HepG2 (cell line): ENCODE results near the gene ZMYND10. TPM values are rescaled to one million over a fixed set of nuclear protein-coding genes. Genes with fewer than 3 reads are reported as not detected.
A peak's percentile ranks its signal among the peaks of the same experiment; 100 is the strongest.

ENCODE experiments used
- ELF3 ChIP-seq: IDR thresholded peaks from 2 replicates; pipeline ENCODE4 v1.6.1; 2016; ENCODE audit warnings: missing genetic modification reagents, missing compliant biosample characterization
- HES4 ChIP-seq: sonication (generic); formaldehyde crosslinking; IDR thresholded peaks from 2 replicates; pipeline ENCODE4 v1.9.0; 2021; ENCODE audit warnings: mild to moderate bottlenecking, missing genetic modification reagents, borderline replicate concordance
- MXD1 ChIP-seq: sonication (generic); formaldehyde crosslinking; IDR thresholded peaks from 2 replicates; pipeline ENCODE4 v1.4.0; 2020; ENCODE audit warnings: mild to moderate bottlenecking, missing genetic modification reagents
- NR0B2 ChIP-seq: sonication (generic); formaldehyde crosslinking; IDR thresholded peaks from 2 replicates; pipeline ENCODE4 v1.4.0; 2020; ENCODE audit warnings: mild to moderate bottlenecking, missing genetic modification reagents
- NR1H2 ChIP-seq: sonication (generic); formaldehyde crosslinking; IDR thresholded peaks from 2 replicates; pipeline ENCODE4 v1.8.1; 2022; ENCODE audit warnings: low read depth, missing genetic modification reagents, borderline replicate concordance
- PLRG1 ChIP-seq: fragments of 450-650 bp; conservative IDR thresholded peaks from 2 replicates; pipeline ENCODE4 v1.6.1; 2016
- REL ChIP-seq: sonication (generic); formaldehyde crosslinking; conservative IDR thresholded peaks from 2 replicates; pipeline ENCODE4 v1.8.0; 2022; ENCODE audit warnings: mild to moderate bottlenecking, missing genetic modification reagents, moderate library complexity
- SETDB1 ChIP-seq: sonication (generic); formaldehyde crosslinking; IDR thresholded peaks from 2 replicates; pipeline ENCODE4 v1.5.1; 2020; ENCODE audit warnings: missing genetic modification reagents, mild to moderate bottlenecking, borderline replicate concordance
- ZFP37 ChIP-seq: sonication (generic); formaldehyde crosslinking; IDR thresholded peaks from 2 replicates; pipeline ENCODE4 v1.4.0; 2020; ENCODE audit warnings: missing genetic modification reagents, borderline replicate concordance
- ZNF441 ChIP-seq: sonication (generic); formaldehyde crosslinking; IDR thresholded peaks from 2 replicates; pipeline ENCODE4 v1.7.0; 2021; ENCODE audit warnings: missing genetic modification reagents, borderline replicate concordance
- ZNF781 ChIP-seq: sonication (generic); formaldehyde crosslinking; IDR thresholded peaks from 2 replicates; pipeline ENCODE4 v1.5.1; 2020; ENCODE audit warnings: borderline replicate concordance, mild to moderate bottlenecking, missing genetic modification reagents; ENCODE audit errors: not compliant biosample characterization
- ZNF850 ChIP-seq: sonication (generic); formaldehyde crosslinking; conservative IDR thresholded peaks from 2 replicates; pipeline ENCODE4 v1.9.0; 2021; ENCODE audit warnings: mild to moderate bottlenecking, missing genetic modification reagents
- polyA plus RNA-seq, 8 experiments: library from polyadenylated mRNA; depleted of rRNA in 3 of 8; stranded (reverse) in 7 of 8; unstranded in 1 of 8; fragments of >200 nt; fragmentation: Illumina TruSeq in 4 of 8; extraction: Trizol in 4 of 8; gene quantifications; 2 replicates each; pipeline versions ENCODE4 v1.2.1 to v1.2.3, GENCODE V29; 2011 to 2016; ENCODE audit warnings: low read depth in 4 of 8, missing spikeins in 1 of 8, mixed read lengths in 1 of 8; ENCODE audit not compliant: insufficient read depth in 1 of 8
- total RNA-seq, 5 experiments: library from RNA; depleted of rRNA; stranded (reverse); fragments of >200 nt; fragmentation: Illumina TruSeq; extraction: Trizol; gene quantifications; 2 replicates each; pipeline ENCODE4 v1.2.3, GENCODE V29; 2016; ENCODE audit warnings: low read depth in 1 of 5
- TF ChIP-seq, protein P1 (sequence below): sonication (generic); formaldehyde crosslinking; IDR thresholded peaks from 2 replicates; pipeline ENCODE4 v1.4.0; 2020; ENCODE audit warnings: missing genetic modification reagents
- TF ChIP-seq, protein P2 (sequence below): sonication (generic); formaldehyde crosslinking; IDR thresholded peaks from one replicate; pipeline ENCODE4 v1.5.1; 2020; ENCODE audit warnings: mild to moderate bottlenecking, missing genetic modification reagents; ENCODE audit errors: not compliant biosample characterization

ZMYND10 gene
- total and polyA plus RNA-seq, 2 of the 13 experiments (the other 11 are each of a cell fraction or from before 2014, with no cell fraction given), result 0.60 to 0.74 TPM

DNA sequence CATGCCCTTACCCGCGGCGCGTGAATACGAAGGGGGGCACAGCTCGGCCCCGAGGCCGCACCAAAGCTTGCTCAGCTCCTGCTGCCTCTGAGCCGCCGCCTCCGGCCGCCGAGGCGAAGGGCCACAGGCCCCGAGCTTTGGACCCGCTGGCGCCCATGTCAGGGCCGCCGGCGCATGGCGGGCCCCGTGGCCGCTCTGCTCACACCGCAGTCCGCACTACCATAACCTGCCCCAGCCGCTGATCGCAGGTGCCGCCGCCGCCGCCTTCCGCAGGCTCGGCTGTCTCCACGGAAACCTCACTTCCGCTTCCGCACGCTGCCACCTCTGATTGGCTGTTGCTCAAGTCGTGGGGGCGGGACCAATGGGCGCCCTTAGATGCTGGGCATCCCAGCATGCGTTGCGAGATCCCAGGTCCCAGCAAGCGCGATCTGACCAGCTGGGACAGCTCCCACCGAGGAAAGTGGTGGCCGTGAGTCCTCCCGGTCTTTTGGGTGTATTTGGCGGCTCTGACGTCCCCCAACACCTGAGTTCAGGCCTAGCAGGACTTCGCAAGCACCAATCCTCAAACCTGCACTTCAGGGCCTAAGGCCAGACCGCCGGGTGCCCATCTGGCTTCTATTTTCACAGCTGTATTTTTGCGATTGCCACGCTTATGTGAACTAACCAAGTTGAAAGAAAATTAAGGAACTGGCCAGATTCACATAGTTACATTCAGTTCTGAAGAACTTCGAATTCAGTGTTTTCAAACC lies 17.4 kb downstream of the ZMYND10 start, which contains the start of gene TUSC2 (continued):
- TF ChIP-seq, protein P1, sequence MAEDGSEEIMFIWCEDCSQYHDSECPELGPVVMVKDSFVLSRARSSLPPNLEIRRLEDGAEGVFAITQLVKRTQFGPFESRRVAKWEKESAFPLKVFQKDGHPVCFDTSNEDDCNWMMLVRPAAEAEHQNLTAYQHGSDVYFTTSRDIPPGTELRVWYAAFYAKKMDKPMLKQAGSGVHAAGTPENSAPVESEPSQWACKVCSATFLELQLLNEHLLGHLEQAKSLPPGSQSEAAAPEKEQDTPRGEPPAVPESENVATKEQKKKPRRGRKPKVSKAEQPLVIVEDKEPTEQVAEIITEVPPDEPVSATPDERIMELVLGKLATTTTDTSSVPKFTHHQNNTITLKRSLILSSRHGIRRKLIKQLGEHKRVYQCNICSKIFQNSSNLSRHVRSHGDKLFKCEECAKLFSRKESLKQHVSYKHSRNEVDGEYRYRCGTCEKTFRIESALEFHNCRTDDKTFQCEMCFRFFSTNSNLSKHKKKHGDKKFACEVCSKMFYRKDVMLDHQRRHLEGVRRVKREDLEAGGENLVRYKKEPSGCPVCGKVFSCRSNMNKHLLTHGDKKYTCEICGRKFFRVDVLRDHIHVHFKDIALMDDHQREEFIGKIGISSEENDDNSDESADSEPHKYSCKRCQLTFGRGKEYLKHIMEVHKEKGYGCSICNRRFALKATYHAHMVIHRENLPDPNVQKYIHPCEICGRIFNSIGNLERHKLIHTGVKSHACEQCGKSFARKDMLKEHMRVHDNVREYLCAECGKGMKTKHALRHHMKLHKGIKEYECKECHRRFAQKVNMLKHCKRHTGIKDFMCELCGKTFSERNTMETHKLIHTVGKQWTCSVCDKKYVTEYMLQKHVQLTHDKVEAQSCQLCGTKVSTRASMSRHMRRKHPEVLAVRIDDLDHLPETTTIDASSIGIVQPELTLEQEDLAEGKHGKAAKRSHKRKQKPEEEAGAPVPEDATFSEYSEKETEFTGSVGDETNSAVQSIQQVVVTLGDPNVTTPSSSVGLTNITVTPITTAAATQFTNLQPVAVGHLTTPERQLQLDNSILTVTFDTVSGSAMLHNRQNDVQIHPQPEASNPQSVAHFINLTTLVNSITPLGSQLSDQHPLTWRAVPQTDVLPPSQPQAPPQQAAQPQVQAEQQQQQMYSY, result no peak
- no peak for TF ChIP-seq NR1H2
- TF ChIP-seq ELF3 (CRISPR knock-in tag), result 0 out of 2 replicates have a peak, but pooled peaks have one; percentile 38
- TF ChIP-seq ZNF850 (CRISPR knock-in tag), result no peak
- TF ChIP-seq, protein P2, sequence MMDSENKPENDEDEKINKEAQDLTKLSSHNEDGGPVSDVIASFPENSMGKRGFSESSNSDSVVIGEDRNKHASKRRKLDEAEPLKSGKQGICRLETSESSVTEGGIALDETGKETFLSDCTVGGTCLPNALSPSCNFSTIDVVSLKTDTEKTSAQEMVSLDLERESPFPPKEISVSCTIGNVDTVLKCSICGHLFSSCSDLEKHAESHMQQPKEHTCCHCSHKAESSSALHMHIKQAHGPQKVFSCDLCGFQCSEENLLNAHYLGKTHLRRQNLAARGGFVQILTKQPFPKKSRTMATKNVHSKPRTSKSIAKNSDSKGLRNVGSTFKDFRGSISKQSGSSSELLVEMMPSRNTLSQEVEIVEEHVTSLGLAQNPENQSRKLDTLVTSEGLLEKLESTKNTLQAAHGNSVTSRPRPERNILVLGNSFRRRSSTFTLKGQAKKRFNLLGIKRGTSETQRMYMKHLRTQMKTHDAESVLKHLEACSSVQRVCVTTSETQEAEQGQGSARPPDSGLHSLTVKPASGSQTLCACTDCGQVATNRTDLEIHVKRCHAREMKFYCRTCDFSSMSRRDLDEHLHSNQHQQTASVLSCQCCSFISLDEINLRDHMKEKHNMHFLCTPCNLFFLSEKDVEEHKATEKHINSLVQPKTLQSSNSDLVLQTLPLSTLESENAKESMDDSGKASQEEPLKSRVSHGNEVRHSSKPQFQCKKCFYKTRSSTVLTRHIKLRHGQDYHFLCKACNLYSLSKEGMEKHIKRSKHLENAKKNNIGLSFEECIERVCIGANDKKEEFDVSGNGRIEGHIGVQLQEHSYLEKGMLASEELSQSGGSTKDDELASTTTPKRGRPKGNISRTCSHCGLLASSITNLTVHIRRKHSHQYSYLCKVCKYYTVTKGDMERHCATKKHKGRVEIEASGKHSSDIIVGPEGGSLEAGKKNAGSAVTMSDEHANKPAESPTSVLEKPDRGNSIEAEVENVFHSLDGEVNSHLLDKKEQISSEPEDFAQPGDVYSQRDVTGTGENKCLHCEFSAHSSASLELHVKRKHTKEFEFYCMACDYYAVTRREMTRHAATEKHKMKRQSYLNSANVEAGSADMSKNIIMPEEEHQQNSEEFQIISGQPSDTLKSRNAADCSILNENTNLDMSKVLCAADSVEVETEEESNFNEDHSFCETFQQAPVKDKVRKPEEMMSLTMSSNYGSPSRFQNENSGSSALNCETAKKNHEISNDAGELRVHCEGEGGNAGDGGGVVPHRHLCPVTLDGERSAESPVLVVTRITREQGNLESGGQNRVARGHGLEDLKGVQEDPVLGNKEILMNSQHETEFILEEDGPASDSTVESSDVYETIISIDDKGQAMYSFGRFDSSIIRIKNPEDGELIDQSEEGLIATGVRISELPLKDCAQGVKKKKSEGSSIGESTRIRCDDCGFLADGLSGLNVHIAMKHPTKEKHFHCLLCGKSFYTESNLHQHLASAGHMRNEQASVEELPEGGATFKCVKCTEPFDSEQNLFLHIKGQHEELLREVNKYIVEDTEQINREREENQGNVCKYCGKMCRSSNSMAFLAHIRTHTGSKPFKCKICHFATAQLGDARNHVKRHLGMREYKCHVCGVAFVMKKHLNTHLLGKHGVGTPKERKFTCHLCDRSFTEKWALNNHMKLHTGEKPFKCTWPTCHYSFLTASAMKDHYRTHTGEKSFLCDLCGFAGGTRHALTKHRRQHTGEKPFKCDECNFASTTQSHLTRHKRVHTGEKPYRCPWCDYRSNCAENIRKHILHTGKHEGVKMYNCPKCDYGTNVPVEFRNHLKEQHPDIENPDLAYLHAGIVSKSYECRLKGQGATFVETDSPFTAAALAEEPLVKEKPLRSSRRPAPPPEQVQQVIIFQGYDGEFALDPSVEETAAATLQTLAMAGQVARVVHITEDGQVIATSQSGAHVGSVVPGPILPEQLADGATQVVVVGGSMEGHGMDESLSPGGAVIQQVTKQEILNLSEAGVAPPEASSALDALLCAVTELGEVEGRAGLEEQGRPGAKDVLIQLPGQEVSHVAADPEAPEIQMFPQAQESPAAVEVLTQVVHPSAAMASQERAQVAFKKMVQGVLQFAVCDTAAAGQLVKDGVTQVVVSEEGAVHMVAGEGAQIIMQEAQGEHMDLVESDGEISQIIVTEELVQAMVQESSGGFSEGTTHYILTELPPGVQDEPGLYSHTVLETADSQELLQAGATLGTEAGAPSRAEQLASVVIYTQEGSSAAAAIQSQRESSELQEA, result peak; percentile 20
- TF ChIP-seq HES4 (CRISPR knock-in tag), result no peak
- TF ChIP-seq ZNF441, result no peak
- no peak for TF ChIP-seq REL (CRISPR knock-in tag)
- TF ChIP-seq ZNF781 (CRISPR knock-in tag), result peak; percentile 16
- TF ChIP-seq PLRG1, result no peak
- TF ChIP-seq ZFP37 (CRISPR knock-in tag), result no peak
- TF ChIP-seq MXD1 (CRISPR knock-in tag), result peak; percentile 74; the same call in 1 of the 2 replicates
- no peak for TF ChIP-seq SETDB1 (CRISPR knock-in tag)
- TF ChIP-seq NR0B2 (CRISPR knock-in tag), result peak; percentile 58; the same call in 1 of the 2 replicates
